HG02571 (cell line): ENCODE results near the gene KITLG.
"Not testable (repeated sequence)": the region's sequence is repeated elsewhere in the genome, so short reads cannot be mapped to it uniquely, and the experiment has no call there.

Experiments
- ATAC-seq: cut with Tn5 transposase; IDR thresholded peaks from one replicate; pipeline ENCODE4 v1.9.1; 2021; ENCODE audit warnings: mild to moderate bottlenecking, moderate library complexity; ENCODE audit not compliant: unreplicated experiment

KITLG gene

DNA sequence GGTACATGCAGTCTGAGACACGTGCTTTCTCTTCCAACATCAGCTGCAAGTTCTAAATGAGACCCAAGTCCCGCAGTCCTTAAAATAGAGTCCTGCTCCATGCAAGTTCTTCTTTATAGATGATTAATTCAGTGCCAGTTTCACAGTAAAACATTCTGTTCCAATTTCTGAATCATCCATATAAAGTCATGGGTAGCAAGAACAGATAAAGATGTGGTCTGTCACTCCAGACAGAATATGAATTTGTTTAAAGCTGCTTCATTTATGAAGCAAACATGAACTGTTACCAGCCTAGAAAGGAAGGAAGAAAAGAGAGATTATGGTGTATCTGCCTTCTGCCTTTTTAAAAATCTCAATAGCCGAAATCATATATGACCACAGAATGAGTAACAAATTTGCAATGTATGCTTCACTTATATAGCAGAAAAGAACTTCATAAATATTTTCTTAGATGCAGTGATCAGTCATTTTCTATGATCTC is 83.3 kb downstream of the KITLG start:
- no peak for ATAC-seq

DNA sequence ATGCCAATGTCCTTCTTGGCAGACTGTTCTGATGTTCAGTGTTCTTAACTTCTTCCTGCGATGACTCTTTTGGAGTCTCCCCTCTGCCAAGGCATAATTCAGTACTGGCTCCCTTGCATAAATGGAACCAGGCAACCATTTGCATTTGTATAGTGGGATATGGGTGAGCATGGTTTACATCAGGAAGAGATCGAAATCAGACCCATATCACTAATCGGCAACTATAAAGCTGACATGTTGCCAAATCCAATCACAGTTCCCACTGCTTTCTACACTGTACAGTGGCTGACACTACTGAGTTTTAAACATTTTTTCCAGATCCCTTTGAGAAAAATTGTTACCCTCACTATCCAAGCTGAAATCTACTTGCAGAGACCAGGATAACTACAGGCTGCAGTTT is 83.8 kb downstream of the KITLG start:
- no peak for ATAC-seq

- ATAC-seq, result no peak
These were observed 85.2 kb downstream of the KITLG start for GRCh38 chr12:88495031-88495430.

DNA sequence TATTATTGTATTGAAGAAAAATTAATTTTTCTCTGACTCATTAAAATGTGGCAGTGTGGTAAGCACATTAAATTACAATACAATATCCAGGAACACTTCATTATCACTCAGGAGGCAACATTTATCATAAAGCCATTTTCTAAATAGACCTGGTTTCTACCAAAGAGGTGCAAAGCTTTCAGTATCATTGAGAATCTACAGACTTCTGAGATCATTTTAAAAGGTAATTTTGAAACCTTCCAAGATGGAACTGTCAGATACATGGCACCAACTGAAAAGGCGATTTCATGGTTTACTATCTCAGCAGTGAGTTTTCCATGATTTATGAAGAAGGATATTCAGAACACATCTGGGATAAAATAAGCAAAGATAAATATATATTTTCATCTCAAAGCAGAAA is 85.8 kb downstream of the KITLG start:
- ATAC-seq, result no peak

GRCh38 chr12:88493636-88494035 is 86.6 kb downstream of the KITLG start:
- ATAC-seq, result no peak

- ATAC-seq, result no peak
These were observed 89.8 kb downstream of the KITLG start for GRCh38 chr12:88490425-88490824.

DNA sequence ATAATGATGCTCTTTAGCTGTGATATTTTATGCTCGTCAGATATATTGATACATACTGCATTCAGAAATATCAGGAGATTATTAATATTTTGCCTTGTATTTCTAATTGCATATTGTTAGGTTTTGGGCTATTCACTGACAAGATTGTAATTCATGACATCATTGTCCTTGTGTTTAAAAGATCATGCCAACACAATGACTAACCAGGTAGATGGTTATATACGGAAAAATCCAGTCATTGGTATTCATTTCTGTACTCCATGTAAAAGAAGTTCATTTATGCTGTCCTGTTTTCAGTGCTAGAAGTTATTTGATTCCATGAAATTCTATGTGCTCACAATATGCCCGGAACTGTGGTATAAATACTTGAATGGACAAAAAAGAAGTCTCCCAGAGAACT is 107.5 kb downstream of the KITLG start:
- no peak for ATAC-seq

DNA sequence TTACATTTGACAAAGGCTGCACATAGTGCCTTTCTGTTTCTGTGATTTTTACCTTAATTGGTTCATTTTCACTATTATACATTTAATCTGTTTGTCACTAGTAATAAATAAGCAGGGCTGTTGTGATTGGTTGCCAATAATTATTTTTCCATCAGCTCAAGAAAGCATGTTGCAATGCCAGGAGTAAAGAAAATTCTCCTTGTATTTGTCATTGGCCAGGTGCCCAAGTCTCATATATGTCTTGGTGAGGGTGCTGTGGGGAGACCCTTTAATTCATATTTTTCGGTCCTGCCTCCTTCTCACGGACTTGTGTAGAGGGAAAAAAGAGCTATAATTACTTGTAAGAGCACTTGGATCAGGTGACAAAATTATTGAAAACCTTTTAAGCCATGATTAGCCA is 108.0 kb downstream of the KITLG start:
- no peak for ATAC-seq

DNA sequence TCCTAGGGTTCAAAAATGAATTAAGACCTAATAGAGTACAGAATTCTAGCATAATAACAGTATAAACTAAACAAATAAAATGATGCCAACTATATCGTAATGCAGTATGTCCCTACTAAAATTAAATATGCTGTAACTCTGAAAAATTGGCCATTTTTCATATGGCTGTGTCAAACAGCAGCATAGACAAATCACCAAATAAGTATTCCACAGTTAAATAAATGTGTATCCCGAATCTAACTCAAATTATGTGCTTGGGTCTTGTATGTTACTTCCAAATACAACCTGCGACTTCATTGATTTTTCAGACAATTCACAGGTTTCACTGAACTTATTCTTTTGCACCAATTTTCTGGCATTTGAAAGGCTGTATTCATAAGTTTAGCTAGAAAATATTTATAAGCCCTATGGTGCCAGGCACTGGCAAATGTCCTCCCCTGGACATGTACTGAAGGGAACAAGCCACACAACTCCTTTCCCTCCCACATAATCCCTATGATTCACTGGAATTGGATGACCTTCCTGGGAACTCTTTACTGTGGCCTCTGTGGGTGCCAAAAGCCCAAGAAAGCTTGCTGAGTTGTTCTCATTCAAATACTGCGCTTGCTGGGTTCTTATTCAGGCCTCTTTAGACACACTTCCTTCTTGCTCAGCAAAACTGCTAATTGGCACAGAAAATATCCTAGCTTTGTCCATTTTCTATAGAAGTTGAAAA is 108.8 kb downstream of the KITLG start:
- ATAC-seq, result no peak

DNA sequence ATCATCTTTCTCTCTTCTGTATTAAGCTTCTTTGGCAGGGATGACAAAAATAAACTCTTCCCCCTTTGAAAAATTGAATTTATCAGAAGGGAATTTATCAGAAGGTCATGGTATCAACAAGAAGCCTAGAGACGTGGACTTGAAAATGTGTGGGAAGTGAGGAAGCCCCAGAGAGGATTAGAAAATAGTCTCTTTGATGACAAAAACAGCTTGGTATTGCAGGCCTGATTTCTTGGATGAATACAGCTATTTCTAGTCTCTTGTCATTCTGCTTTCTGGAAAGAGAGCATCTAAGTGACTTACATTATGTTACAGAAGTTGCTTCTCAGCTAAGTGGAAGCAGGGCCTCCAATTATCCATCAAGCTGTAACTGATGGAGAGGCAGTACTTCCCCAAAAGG is 111.1 kb downstream of the KITLG start:
- no peak for ATAC-seq

- no peak for ATAC-seq
These were observed 111.7 kb downstream of the KITLG start for GRCh38 chr12:88468581-88468980.

DNA sequence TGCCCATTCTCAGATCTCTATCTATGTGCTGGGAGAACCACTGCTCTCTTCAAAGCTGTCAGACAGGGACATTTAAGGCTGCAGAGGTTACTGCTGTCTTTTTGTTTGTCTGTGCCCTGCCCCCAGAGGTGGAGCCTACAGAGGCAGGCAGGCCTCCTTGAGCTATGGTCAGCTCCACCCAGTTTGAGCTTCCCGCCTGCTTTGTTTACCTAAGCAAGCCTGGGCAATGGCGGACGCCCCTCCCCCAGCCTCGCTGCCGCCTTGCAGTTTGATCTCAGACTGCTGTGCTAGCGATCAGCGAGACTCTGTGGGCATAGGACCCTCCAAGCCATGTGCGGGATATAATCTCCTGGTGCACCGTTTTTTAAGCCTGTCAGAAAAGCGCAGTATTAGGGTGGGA is 113.6 kb downstream of the KITLG start:
- ATAC-seq, result not testable (repeated sequence)

GRCh38 chr12:88458327-88458726 is 121.9 kb downstream of the KITLG start:
- no peak for ATAC-seq

GRCh38 chr12:88453323-88453722 is 126.9 kb downstream of the KITLG start:
- no peak for ATAC-seq

DNA sequence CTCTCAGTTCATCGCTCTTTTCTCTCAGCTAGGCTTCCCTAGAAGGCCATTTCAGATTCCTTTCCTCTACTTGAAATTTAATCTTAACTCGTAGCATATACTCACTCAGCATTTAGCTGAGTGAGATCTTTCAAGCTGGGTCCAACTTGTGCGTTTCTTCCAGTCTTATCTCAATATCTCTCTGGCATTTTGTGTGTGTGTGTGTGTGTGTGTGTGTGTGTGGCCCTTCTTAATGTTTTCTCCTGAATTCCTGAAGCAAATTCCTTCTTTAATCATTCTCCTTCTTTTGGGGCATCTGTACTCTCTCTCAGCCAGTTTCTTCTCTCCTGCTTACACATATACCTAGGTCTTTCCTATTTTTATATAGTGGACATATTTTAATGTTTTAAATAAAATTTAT is 129.1 kb downstream of the KITLG start:
- no peak for ATAC-seq

DNA sequence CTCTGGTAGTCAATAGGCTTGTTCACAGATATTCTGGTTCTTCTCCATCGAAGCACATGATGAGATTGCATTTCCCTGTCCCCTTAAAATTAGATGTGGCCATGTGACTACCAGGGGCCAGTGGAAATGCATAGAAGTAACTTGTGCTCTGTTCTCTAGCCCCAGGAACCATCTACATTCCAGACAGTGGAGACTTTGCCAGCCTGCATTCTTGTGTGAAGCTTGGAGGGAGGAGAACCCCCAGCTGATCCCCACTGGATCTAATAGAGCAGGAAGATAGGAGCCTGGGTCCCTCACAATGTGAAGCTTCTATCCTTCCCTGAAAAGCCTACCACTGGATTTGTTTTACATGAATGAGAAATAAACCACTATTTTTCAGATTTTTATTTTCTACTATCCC is 130.1 kb downstream of the KITLG start:
- no peak for ATAC-seq

DNA sequence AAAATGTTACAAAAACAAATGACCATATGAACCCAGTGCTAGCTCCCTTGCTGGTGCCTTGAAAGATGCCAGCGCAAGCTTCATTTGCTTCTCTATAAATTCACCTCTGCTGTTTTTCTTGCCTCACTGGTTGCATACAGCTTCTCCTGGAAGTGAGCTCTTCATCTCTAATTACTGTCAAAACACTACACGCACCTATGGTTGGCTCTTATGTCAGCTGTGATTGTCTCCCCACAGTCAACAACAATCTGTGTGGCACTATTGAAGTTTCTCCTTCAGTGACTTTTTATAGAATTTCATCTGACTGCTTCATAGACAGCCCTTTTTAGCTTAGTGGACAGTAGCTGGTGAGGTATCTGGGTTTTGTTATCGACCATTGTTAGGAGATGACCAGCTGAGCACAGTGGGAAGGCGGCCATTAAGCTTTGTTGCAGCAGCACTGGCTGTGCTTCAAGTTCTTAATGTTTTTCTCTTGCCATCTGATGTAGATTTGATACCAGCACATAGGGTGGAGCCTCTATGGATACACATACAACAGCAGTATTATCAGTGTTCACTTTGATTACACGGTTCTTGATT is 131.8 kb downstream of the KITLG start:
- ATAC-seq, result no peak

GRCh38 chr12:88445705-88446394 is 134.4 kb downstream of the KITLG start:
- no peak for ATAC-seq

GRCh38 chr12:88444481-88444880 is 135.8 kb downstream of the KITLG start:
- ATAC-seq, result no peak
